GM18498 (cell line): ENCODE results near the gene CLUH.

Source experiments
- ATAC-seq: cut with Tn5 transposase; IDR thresholded peaks from one replicate; pipeline ENCODE4 v1.9.1; 2021; ENCODE audit warnings: mild to moderate bottlenecking, moderate library complexity; ENCODE audit not compliant: unreplicated experiment

Gene CLUH

DNA sequence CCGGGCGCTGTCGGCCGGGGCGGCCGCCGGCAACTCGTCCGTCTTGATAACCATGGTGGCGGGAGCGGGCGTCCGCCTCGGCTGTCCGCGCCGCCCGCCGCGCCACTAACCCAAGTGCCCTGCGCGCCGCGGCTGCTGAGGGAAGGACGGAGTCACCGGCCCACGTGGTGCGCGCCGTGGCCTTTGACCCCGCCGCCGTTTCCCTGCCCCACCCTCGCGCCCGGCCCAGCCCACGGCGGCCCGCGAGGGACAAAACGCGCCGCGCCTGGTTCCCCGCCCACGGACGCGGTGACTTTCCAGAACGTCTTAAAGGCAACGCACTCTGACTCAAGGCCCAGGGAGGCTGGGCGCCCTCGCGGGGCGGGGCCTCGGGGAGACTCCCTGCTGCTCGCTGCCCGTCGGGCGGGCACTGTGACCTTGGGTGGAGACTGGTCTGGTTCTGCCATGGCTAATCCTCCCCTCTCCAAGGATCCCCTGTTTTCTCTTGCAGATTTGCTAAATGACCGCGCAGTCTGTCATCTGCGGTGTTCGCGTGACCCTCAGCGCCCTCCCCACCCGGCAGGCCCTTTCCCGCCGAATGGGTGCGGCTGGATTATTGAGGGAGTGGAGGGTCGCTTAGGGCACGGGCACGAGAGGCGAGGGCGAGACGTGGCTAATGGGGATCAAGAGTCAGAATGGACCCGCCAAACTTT, at the start of gene CLUH:
CLUH (minus strand) TSS at position 157 of the 692 bp plus-strand sequence; CDS start at position 54, 103 bp downstream.
- ATAC-seq = peak; percentile 73

DNA sequence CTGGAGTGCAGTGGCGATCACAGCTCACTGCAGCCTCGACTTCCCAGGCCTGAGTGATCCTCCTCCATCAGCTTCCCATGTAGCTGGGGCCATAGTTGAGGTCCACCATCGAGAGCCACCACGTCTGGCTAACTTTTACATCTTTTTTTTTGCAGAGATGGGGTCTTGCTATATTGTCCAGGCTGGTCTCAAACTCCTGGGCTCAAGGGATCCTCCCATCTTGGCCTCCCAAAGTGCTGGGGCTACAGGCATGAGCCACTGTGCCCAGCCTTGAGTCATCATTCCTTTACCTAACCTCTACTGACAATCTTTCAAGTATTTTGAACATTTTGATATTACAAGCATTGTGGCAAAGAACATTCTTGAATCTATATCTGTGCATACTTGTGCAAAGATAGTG, 47.3 kb upstream of the CLUH start:
- ATAC-seq = no peak

- no peak for ATAC-seq
These were observed 44.5 kb upstream of the CLUH start for GRCh38 chr17:2755891-2756724.

- ATAC-seq = no peak
These were observed 39.9 kb upstream of the CLUH start for GRCh38 chr17:2751491-2751890.

DNA sequence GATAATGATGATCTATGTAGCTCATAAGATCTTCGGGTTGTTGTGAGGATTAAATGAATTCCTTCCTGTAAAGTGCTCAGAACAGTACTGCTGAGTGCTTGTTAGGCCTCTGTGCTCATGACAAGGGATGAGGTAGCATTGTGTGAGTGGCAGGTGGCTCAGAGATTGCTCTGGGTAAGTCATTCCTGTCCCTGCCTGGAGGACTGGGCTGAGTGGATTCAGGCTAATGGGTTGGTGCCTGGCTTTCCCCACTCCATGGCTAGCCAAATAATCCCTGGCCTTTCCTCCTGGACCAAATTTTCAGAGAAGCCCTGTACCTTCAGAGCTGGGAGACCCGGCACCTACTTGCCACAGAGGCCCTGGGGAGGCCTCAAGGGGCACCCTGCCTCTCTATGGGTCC, 39.2 kb upstream of the CLUH start:
- ATAC-seq = no peak

GRCh38 chr17:2749784-2750181, 38.2 kb upstream of the CLUH start:
- no peak for ATAC-seq

DNA sequence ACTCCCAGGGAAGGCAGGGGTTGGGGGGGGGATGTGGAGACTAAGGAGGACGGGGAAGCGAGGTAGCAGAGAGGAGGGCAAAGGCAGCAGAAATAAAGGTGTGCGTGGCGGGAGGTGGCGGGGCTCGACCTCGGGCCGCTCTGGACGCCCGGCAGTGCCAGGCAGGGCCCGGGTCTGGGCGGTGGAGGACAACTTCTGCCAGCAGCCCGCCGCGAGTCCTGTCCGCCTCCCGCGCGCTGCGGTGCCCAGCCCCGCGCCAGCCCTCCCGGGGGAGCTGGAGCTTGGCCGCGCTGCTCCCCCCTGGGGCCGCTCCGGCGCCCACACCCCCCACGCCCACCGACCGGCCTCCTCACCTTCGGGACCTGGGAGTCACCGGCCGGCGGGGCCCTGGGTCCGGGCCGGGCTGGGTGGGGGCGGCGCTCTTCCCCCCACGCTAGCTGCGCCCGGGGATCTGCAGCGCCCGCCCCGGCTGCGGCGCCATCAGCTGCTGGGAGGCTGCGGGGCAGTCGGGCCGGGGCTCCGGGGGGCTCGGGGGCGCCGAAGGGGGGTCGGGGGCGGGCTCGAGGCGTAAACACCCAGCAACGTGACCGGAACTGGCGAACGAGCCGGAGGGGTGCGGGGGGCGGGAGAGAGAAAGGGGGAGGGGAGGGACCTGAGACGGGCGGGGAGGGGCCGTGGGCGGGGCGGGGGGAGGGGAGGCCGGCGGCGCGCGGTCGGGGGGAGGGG, 37.7 kb upstream of the CLUH start, which contains the start of gene CCDC92B:
CCDC92B (minus strand) TSS at position 595 of the 726 bp plus-strand sequence. CDS start 14,507 bp downstream, outside the sequence.
- ATAC-seq = no peak

- ATAC-seq = no peak
These were observed 33.9 kb upstream of the CLUH start for GRCh38 chr17:2745317-2746037.

- ATAC-seq = no peak
These were observed 26.1 kb upstream of the CLUH start for GRCh38 chr17:2737693-2738092.

DNA sequence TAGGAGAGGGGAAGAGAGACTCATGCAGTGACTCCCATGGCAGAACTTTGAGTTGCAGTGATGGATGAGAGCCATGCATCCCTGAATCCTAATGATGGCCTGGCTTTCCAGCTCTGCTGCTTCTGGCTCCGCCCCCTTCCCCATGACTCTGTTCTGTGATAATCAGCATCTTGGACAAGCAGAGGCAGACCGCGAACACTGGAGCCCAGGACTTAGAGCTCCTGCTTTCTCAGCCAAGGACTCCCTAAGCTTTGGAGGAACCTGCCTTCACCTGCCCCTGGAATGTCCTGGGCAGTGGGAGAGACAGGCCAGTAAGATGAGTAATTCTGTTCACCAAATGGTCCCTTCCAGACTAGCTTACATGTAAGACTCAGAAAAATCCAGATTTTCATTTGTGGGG, 25.4 kb upstream of the CLUH start:
- ATAC-seq = no peak

DNA sequence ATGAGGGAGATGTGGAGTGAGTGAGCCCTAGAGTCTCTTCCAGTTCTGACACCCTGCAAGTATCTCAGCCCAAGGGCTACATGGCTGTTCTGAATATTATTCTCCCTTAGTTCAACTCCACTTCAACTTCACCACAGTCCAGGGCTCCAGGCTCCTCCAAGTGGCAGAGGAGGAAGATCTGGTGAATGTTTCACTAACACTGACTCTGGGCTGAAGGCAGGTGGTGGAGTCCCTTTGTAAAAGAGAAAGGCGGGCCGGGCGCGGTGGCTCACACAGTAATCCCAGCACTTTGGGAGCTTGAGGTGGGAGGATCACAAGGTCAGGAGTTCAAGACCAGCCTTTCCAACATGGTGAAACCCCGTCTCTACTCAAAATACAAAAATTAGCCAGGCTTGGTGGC, 24.3 kb upstream of the CLUH start:
- no peak for ATAC-seq

- no peak for ATAC-seq
These were observed 23.4 kb upstream of the CLUH start for GRCh38 chr17:2734939-2735338.

GRCh38 chr17:2731807-2732206, 20.2 kb upstream of the CLUH start:
- no peak for ATAC-seq

DNA sequence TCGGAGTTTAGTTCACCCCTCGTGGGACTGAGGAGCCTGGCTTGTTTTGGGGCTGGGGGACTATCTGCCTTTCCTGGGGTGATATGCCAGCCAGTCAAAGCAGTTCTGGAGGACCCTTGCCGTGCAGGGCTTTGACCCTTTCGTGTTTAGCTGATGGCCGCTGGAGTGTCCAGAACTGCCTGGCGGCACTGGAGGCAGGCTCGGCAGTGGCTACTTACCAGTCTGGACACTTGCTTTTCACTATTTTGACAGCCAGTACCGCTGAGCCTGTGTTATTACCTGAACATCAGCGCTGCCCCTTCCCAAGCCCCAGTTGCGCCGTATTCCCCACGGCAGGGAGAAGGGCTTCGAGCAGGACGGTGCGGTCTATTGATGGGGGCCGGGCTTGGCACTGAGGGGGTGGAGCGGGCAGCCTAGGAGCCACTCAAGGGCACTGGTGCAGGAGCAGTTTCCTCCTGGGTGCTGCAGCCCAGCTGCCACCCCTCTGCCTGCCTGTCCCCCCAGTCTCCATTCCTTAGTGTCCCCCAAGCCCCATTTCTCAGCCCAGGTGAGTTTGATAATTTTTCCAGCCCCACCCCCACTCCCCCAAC, 19.3 kb upstream of the CLUH start:
- no peak for ATAC-seq

DNA sequence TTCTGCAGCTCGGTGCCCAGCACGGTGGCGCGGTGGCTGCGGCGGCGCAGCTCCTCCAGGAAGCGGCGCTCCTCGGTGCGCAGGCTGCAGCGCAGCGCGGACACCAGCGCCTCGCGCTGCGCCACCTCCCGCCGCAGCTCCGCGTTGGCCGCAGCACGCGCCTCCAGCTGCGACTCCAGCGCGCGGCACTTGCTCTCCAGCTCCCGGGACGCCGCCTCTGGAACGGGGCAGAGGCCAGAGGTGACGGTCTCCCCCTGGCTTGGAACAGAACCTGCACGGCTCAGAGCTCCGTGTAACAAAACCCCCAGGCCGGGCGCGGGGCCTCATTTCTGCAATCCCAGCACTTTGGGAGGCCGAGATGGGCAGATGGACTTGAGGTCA, 13.2 kb upstream of the CLUH start:
- no peak for ATAC-seq

GRCh38 chr17:2723997-2724783, 12.6 kb upstream of the CLUH start:
- ATAC-seq = no peak

- ATAC-seq = no peak
These were observed 12.0 kb upstream of the CLUH start for GRCh38 chr17:2723505-2723996.

DNA sequence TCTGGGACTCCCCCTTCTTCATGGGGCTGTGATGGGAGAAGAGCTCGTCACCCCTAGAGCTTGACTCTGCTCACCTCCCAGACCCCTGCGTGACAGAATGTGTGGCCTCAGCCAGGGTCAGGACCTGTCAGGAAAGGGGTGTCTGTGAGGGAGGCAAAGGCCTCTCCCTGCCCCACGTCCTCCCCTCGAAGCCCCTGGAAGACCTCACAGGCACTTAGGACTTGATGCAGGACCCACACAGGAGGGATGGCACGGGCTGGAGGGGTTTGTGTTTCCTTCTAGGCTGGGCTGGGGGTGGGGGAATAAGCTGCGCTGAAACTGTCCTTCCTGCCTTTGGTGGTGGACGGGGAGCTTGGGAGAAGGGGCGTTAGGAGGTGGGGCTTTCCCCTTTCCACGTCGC, 11.0 kb upstream of the CLUH start:
- ATAC-seq = no peak

DNA sequence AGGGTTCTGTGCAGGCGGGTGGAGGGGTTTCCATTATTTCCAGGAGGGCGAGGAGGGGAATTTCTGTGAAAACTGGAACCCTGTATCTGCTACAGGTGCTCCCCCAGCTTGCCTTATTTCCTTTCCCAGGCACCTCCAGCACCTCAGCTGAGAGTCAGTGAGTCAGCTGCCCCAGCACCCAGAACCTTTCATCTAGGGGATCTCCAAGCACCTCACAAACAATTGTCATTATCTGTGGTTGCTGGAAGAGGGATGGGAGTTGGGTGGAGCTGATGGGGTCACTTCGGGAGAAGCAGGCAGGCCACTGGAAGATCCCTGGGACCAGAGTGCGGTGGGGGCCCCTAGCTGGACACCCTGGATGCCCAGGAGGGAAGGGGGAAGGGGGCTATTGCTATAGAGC, 10.0 kb upstream of the CLUH start:
- ATAC-seq = no peak

DNA sequence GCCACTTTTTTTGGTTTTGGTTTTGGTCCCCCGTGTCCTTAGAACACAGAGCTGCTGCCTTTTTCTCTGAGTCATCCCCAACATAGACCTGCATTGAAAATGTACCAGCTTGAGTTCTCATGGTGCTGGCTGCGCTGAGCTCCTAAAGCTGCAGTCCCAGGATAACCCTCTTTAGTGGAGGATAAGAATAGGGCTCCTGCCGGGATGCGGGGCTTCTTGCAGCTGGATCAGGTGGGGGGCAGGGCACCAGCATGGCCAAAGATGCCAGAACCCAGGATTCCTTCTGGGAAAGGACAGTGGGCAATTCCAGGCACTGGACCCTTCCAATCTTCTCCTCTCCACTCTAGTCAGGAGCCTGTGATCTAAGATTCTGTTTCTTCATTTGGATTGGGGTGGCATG, 8.3 kb upstream of the CLUH start:
- ATAC-seq = no peak
